ENCODE results near the gene TH.

Gene TH

GRCh38 chr11:2129308-2129698 lies 42.3 kb downstream of the TH start:
- H3K14ac ChIP-seq (ENCODE audit: low read length in 2 of 2): no peak overlapping the region
- H3K4me1 ChIP-seq (ENCODE audit: control insufficient read depth, insufficient read depth, low read depth, low read length): peaks cover 4% of the 10 kb centered on the region
- 80% methylated on average over 17 of the region's 17 CpGs for WGBS
- H3K27me3 ChIP-seq (ENCODE audit: control insufficient read depth in 1 of 2, insufficient read depth in 1 of 2, low read length in 2 of 2): peaks cover 0 to 39% of the 10 kb centered on the region in 2 experiments
- H4K8ac ChIP-seq (ENCODE audit: low read length): no peak overlapping the region
- H2BK5ac ChIP-seq (ENCODE audit: low read depth, low read length, poor library complexity, severe bottlenecking): no peak overlapping the region
- H3K23ac ChIP-seq (ENCODE audit: low read length in 2 of 2): no peak overlapping the region
- no peak overlapping the region for H2BK15ac ChIP-seq (ENCODE audit: low read depth, poor library complexity, severe bottlenecking)
- H3K79me1 ChIP-seq (replicated peaks; ENCODE audit: low read length, poor library complexity, severe bottlenecking): peaks cover 2% of the 10 kb centered on the region
- no peak overlapping the region for H3K18ac ChIP-seq (ENCODE audit: low read depth in 1 of 2, low read length in 2 of 2)
- no peak overlapping the region for H3K4me2 ChIP-seq (ENCODE audit: low read length, poor library complexity, severe bottlenecking)
- no peak overlapping the region for H2BK12ac ChIP-seq (ENCODE audit: low read length in 2 of 2)
- no peaks in the 10 kb centered on the region for H3K9me3 ChIP-seq (ENCODE audit: control insufficient read depth, low read length)
- peaks cover 0 to 44% of the 10 kb centered on the region in 2 experiments for H3K36me3 ChIP-seq (ENCODE audit: control insufficient read depth in 1 of 2, insufficient read depth in 2 of 2, low read depth in 1 of 2, low read length in 2 of 2)
- H3K4me3 ChIP-seq (ENCODE audit: insufficient read depth in 1 of 2, low read depth in 1 of 2, low read length in 2 of 2): no peak overlapping the region
- H2BK120ac ChIP-seq (ENCODE audit: low read depth, low read length): no peak overlapping the region
- H3K27ac ChIP-seq (ENCODE audit: low read length, poor library complexity, severe bottlenecking): no peak overlapping the region
- no peak overlapping the region for H2AK5ac ChIP-seq (ENCODE audit: low read length, severe bottlenecking)
- DNase-seq: no peak
- H2AFZ ChIP-seq (ENCODE audit: low read depth, low read length): no peak overlapping the region
- H3K4ac ChIP-seq (ENCODE audit: low read depth in 1 of 2, low read length in 2 of 2): no peak overlapping the region
- no peak overlapping the region for H4K91ac ChIP-seq (ENCODE audit: low read length)
- no peak overlapping the region for H3K9ac ChIP-seq (ENCODE audit: low read length)

GRCh38 chr11:2128511-2129307 lies 42.9 kb downstream of the TH start:
- Histone ChIP-seq H3K4me3 (ENCODE audit: insufficient read depth in 1 of 2, low read depth in 1 of 2, low read length in 2 of 2) (no peak overlapping the region), H2BK12ac (ENCODE audit: low read length in 2 of 2) (no peak overlapping the region), H3K36me3 (ENCODE audit: control insufficient read depth in 1 of 2, insufficient read depth in 2 of 2, low read depth in 1 of 2, low read length in 2 of 2) (peaks cover 0 to 38% of the 10 kb centered on the region in 2 experiments), H3K4me1 (ENCODE audit: control insufficient read depth, insufficient read depth, low read depth, low read length) (peaks cover 4% of the 10 kb centered on the region), H3K9ac (ENCODE audit: low read length) (no peak overlapping the region), H2AK5ac (ENCODE audit: low read length, severe bottlenecking) (no peak overlapping the region), H3K4ac (ENCODE audit: low read depth in 1 of 2, low read length in 2 of 2) (no peak overlapping the region), H2BK15ac (ENCODE audit: low read depth, poor library complexity, severe bottlenecking) (no peak overlapping the region), H3K9me3 (ENCODE audit: control insufficient read depth, low read length) (no peaks in the 10 kb centered on the region), H2AFZ (ENCODE audit: low read depth, low read length) (no peak overlapping the region), H3K79me1 (replicated peaks; ENCODE audit: low read length, poor library complexity, severe bottlenecking) (no peaks in the 10 kb centered on the region), H2BK5ac (ENCODE audit: low read depth, low read length, poor library complexity, severe bottlenecking) (no peak overlapping the region), H2BK120ac (ENCODE audit: low read depth, low read length) (no peak overlapping the region), H3K18ac (ENCODE audit: low read depth in 1 of 2, low read length in 2 of 2) (no peak overlapping the region), H3K27me3 (ENCODE audit: control insufficient read depth in 1 of 2, insufficient read depth in 1 of 2, low read length in 2 of 2) (peaks cover 0 to 33% of the 10 kb centered on the region in 2 experiments), H3K14ac (ENCODE audit: low read length in 2 of 2) (no peak overlapping the region), H4K91ac (ENCODE audit: low read length) (no peak overlapping the region), H3K4me2 (ENCODE audit: low read length, poor library complexity, severe bottlenecking) (no peak overlapping the region), H3K23ac (ENCODE audit: low read length in 2 of 2) (no peak overlapping the region), H3K27ac (ENCODE audit: low read length, poor library complexity, severe bottlenecking) (no peak overlapping the region), H4K8ac (ENCODE audit: low read length) (no peak overlapping the region)
- WGBS: 71% methylated on average over 12 of the region's 12 CpGs
- DNase-seq: no peak

- H2BK5ac ChIP-seq (ENCODE audit: low read depth, low read length, poor library complexity, severe bottlenecking): no peak overlapping the region
- H2AK5ac ChIP-seq (ENCODE audit: low read length, severe bottlenecking): no peak overlapping the region
- H3K4me1 ChIP-seq (ENCODE audit: control insufficient read depth, insufficient read depth, low read depth, low read length): peaks cover 7% of the 10 kb centered on the region
- no peak overlapping the region for H2AFZ ChIP-seq (ENCODE audit: low read depth, low read length)
- no peak overlapping the region for H3K4me3 ChIP-seq (ENCODE audit: insufficient read depth in 1 of 2, low read depth in 1 of 2, low read length in 2 of 2)
- H2BK12ac ChIP-seq (ENCODE audit: low read length in 2 of 2): no peak overlapping the region
- no peak overlapping the region for H3K4ac ChIP-seq (ENCODE audit: low read depth in 1 of 2, low read length in 2 of 2)
- H3K9ac ChIP-seq (ENCODE audit: low read length): no peak overlapping the region
- H2BK15ac ChIP-seq (ENCODE audit: low read depth, poor library complexity, severe bottlenecking): no peak overlapping the region
- H3K36me3 ChIP-seq (ENCODE audit: control insufficient read depth in 1 of 2, insufficient read depth in 2 of 2, low read depth in 1 of 2, low read length in 2 of 2): peaks cover 0 to 32% of the 10 kb centered on the region in 2 experiments
- H3K27ac ChIP-seq (ENCODE audit: low read length, poor library complexity, severe bottlenecking): no peak overlapping the region
- peaks cover 0 to 27% of the 10 kb centered on the region in 2 experiments for H3K27me3 ChIP-seq (ENCODE audit: control insufficient read depth in 1 of 2, insufficient read depth in 1 of 2, low read length in 2 of 2)
- H3K23ac ChIP-seq (ENCODE audit: low read length in 2 of 2): no peak overlapping the region
- no peak overlapping the region for H4K8ac ChIP-seq (ENCODE audit: low read length)
- no peak overlapping the region for H4K91ac ChIP-seq (ENCODE audit: low read length)
- H2BK120ac ChIP-seq (ENCODE audit: low read depth, low read length): no peak overlapping the region
- 74% methylated on average over 7 of the region's 7 CpGs for WGBS
- no peaks in the 10 kb centered on the region for H3K79me1 ChIP-seq (replicated peaks; ENCODE audit: low read length, poor library complexity, severe bottlenecking)
- no peak overlapping the region for H3K14ac ChIP-seq (ENCODE audit: low read length in 2 of 2)
- H3K18ac ChIP-seq (ENCODE audit: low read depth in 1 of 2, low read length in 2 of 2): no peak overlapping the region
- H3K4me2 ChIP-seq (ENCODE audit: low read length, poor library complexity, severe bottlenecking): no peak overlapping the region
- no peak for DNase-seq
- no peaks in the 10 kb centered on the region for H3K9me3 ChIP-seq (ENCODE audit: control insufficient read depth, low read length)
These were observed 43.5 kb downstream of the TH start for GRCh38 chr11:2128130-2128510.

- Histone ChIP-seq H4K91ac (ENCODE audit: low read length) (no peak overlapping the region), H3K27ac (ENCODE audit: low read length, poor library complexity, severe bottlenecking) (no peak overlapping the region), H3K27me3 (ENCODE audit: control insufficient read depth in 1 of 2, insufficient read depth in 1 of 2, low read length in 2 of 2) (peaks cover 0 to 22% of the 10 kb centered on the region in 2 experiments), H2AFZ (ENCODE audit: low read depth, low read length) (no peak overlapping the region), H3K4me1 (ENCODE audit: control insufficient read depth, insufficient read depth, low read depth, low read length) (peaks cover 12% of the 10 kb centered on the region), H3K79me1 (replicated peaks; ENCODE audit: low read length, poor library complexity, severe bottlenecking) (no peaks in the 10 kb centered on the region), H3K4me2 (ENCODE audit: low read length, poor library complexity, severe bottlenecking) (no peak overlapping the region), H2BK15ac (ENCODE audit: low read depth, poor library complexity, severe bottlenecking) (peak overlapping the region; percentile 33), H3K18ac (ENCODE audit: low read depth in 1 of 2, low read length in 2 of 2) (no peak overlapping the region), H3K4me3 (ENCODE audit: insufficient read depth in 1 of 2, low read depth in 1 of 2, low read length in 2 of 2) (no peak overlapping the region), H3K14ac (ENCODE audit: low read length in 2 of 2) (no peak overlapping the region), H3K4ac (ENCODE audit: low read depth in 1 of 2, low read length in 2 of 2) (no peak overlapping the region), H4K8ac (ENCODE audit: low read length) (no peak overlapping the region), H2BK5ac (ENCODE audit: low read depth, low read length, poor library complexity, severe bottlenecking) (no peak overlapping the region), H3K9ac (ENCODE audit: low read length) (no peak overlapping the region), H3K36me3 (ENCODE audit: control insufficient read depth in 1 of 2, insufficient read depth in 2 of 2, low read depth in 1 of 2, low read length in 2 of 2) (peaks cover 0 to 27% of the 10 kb centered on the region in 2 experiments), H3K23ac (ENCODE audit: low read length in 2 of 2) (no peak overlapping the region), H2BK12ac (ENCODE audit: low read length in 2 of 2) (no peak overlapping the region), H2BK120ac (ENCODE audit: low read depth, low read length) (no peak overlapping the region), H3K9me3 (ENCODE audit: control insufficient read depth, low read length) (no peaks in the 10 kb centered on the region), H2AK5ac (ENCODE audit: low read length, severe bottlenecking) (no peak overlapping the region)
- DNase-seq: no peak
- 59% methylated on average over 8 of the region's 8 CpGs for WGBS
These were observed 44.0 kb downstream of the TH start for GRCh38 chr11:2127482-2128129.

Measured in mesenchymal stem cell (in vitro differentiated cells and primary cell).